Sciatic nerve (tissue), 2 donors: ENCODE data around the gene CORIN. TPM values are rescaled to one million over a fixed set of nuclear protein-coding genes. Genes with fewer than 3 reads are reported as not detected.

Source experiments
- ATAC-seq: fragments of 200-7000 bp; cut with Tn5 transposase; one replicate; pipeline ENCODE4 v1.9.1; 2020; ENCODE audit warnings: mild to moderate bottlenecking, moderate library complexity
- DNase-seq: peaks from one replicate; pipeline ENCODE4 v3.0.0-alpha.2; 2020; ENCODE audit warnings: low spot score
- intact Hi-C: fragments of 100-400 bp; cut with DNase I; formaldehyde crosslinking; loops from one replicate; pipeline ENCODE4 v1.14.2; 2022
- total RNA-seq: library from RNA; stranded (reverse); fragmentation: NEBNext Ultra II Directional; extraction: Animal tissue kit (Norgen Biotek cat#: 25700); gene quantifications from one replicate; pipeline ENCODE4 v1.2.1, GENCODE V29; 2021
- donor health status: DM: no; HTN: no; CAD: no.
- donor health status: DM: no; HTN: no; CAD: no.

CORIN gene
- total RNA-seq: 0.36 TPM

- intact Hi-C loops: no loop called here
- ATAC-seq: peak; percentile 8
- no peak for DNase-seq
Measured at GRCh38 chr4:47837908-47838294, at the start of gene CORIN. Gene CORIN (minus strand): TSS chr4:47838067. CDS start chr4:47837949, 118 bp downstream.

- ATAC-seq: no peak
- no peak for DNase-seq
- intact Hi-C loops: no loop called here
Measured at GRCh38 chr4:47882228-47882627, 44.4 kb upstream of the CORIN start.

- intact Hi-C loops: no loop called here
- DNase-seq: no peak
- no peak for ATAC-seq
Measured at GRCh38 chr4:47879458-47879857, 41.6 kb upstream of the CORIN start.

- ATAC-seq (no peak), DNase-seq (no peak)
- intact Hi-C loops: no loop called here
Measured at GRCh38 chr4:47876784-47877546, 39.1 kb upstream of the CORIN start.

GRCh38 chr4:47876310-47876709, 38.4 kb upstream of the CORIN start:
- no peak for DNase-seq
- intact Hi-C loops: no loop called here
- no peak for ATAC-seq

GRCh38 chr4:47873877-47874541, 36.1 kb upstream of the CORIN start:
- DNase-seq: no peak

GRCh38 chr4:47863486-47863885, 25.6 kb upstream of the CORIN start:
- DNase-seq (no peak), ATAC-seq (no peak)
- intact Hi-C loops: no loop called here

More at GRCh38 chr4:47873877-47874541, 36.1 kb upstream of the CORIN start:
- no peak for ATAC-seq
- intact Hi-C loops: no loop called here

- no peak for ATAC-seq
- no peak for DNase-seq
- intact Hi-C loops: no loop called here
Measured at GRCh38 chr4:47862297-47862696, 24.4 kb upstream of the CORIN start.

GRCh38 chr4:47860305-47860704, 22.4 kb upstream of the CORIN start:
- intact Hi-C loops: no loop called here
- ATAC-seq (no peak), DNase-seq (no peak)

- DNase-seq (no peak), ATAC-seq (no peak)
- intact Hi-C loops: no loop called here
Measured at GRCh38 chr4:47858006-47858405, 20.1 kb upstream of the CORIN start.

GRCh38 chr4:47856713-47857112, 18.8 kb upstream of the CORIN start:
- no peak for ATAC-seq
- intact Hi-C loops: no loop called here
- no peak for DNase-seq

- DNase-seq (no peak), ATAC-seq (no peak)
- intact Hi-C loops: no loop called here
Measured at GRCh38 chr4:47855350-47855749, 17.5 kb upstream of the CORIN start.

GRCh38 chr4:47852136-47852535, 14.3 kb upstream of the CORIN start:
- ATAC-seq: no peak
- intact Hi-C loops: no loop called here
- no peak for DNase-seq

- intact Hi-C loops: no loop called here
- no peak for ATAC-seq
- DNase-seq: no peak
Measured at GRCh38 chr4:47849466-47849865, 11.6 kb upstream of the CORIN start.

- no peak for DNase-seq
- intact Hi-C loops: no loop called here
- ATAC-seq: no peak
Measured at GRCh38 chr4:47848041-47848440, 10.2 kb upstream of the CORIN start.

GRCh38 chr4:47842985-47843384, 5.1 kb upstream of the CORIN start:
- no peak for DNase-seq
- intact Hi-C loops: no loop called here
- no peak for ATAC-seq

GRCh38 chr4:47840291-47840690, 2.4 kb upstream of the CORIN start:
- DNase-seq: no peak
- intact Hi-C loops: no loop called here
- ATAC-seq: no peak

GRCh38 chr4:47839259-47839658, 1.4 kb upstream of the CORIN start:
- peak; percentile 52 for ATAC-seq
- intact Hi-C loops: no loop called here
- no peak for DNase-seq

GRCh38 chr4:47838445-47838844, 578 bp upstream of the CORIN start:
- DNase-seq (no peak), ATAC-seq (no peak)
- intact Hi-C loops: no loop called here

- ATAC-seq (peak; percentile 59), DNase-seq (peak; percentile 61)
- intact Hi-C loops: no loop called here
Measured at GRCh38 chr4:47837094-47837907, 566 bp downstream of the CORIN start.
